Gastroesophageal sphincter (tissue), 4 donors: Measurements from ENCODE around the gene TUSC1. TPM values are rescaled to one million over a fixed set of nuclear protein-coding genes. Genes with fewer than 3 reads are reported as not detected.

Experiments
- ATAC-seq: fragments of 150-250 bp; one replicate; pipeline ENCODE4 v1.9.1; 2016; ENCODE audit warnings: mild to moderate bottlenecking, moderate library complexity
- H3K27ac ChIP-seq, 4 donors: fragments of 200-600 bp; sonication (generic) in 3 of 4; 1 replicate in 3 of 4; 2 replicates in 1 of 4; pipeline ENCODE4 v1.5.1; 2016 to 2019
- H3K27me3 ChIP-seq: fragments of 200-600 bp; sonication (generic); one replicate; pipeline ENCODE4 v1.5.1; 2019
- H3K36me3 ChIP-seq, 2 donors: fragments of 200-600 bp; sonication (generic); one replicate each; pipeline ENCODE4 v1.5.1; 2019; ENCODE audit warnings: control low read depth in 1 of 2
- H3K4me1 ChIP-seq, 3 donors: fragments of 200-600 bp; sonication (generic); 1 replicate in 2 of 3; 2 replicates in 1 of 3; pipeline ENCODE4 v1.5.1; 2016 to 2019; ENCODE audit warnings: control low read depth in 2 of 3
- H3K4me3 ChIP-seq, 2 donors: fragments of 200-600 bp; sonication (generic); one replicate each; pipeline ENCODE4 v1.5.1; 2019; ENCODE audit warnings: mild to moderate bottlenecking in 1 of 2, moderate library complexity in 1 of 2
- H3K9me3 ChIP-seq, 3 donors: fragments of 200-600 bp; sonication (generic); one replicate each; pipeline ENCODE4 v1.5.1; 2017 to 2019; ENCODE audit warnings: control low read depth in 2 of 3
- CTCF ChIP-seq, 4 experiments: fragments of 200-600 bp in 2 of 4; fragments of 450-650 bp in 2 of 4; sonication (generic) in 1 of 4; IDR thresholded peaks; one replicate each; pipeline ENCODE4 v1.5.1; 2017 to 2019; ENCODE audit warnings: antibody characterized with exemption in 4 of 4, mild to moderate bottlenecking in 2 of 4, moderate library complexity in 2 of 4
- EP300 ChIP-seq: sonication (generic); formaldehyde crosslinking; IDR thresholded peaks from one replicate; pipeline ENCODE4 v1.6.1; 2017; ENCODE audit warnings: antibody characterized with exemption, mild to moderate bottlenecking
- POLR2A ChIP-seq, 2 donors: fragments of 450-650 bp; IDR thresholded peaks; one replicate each; pipeline ENCODE4 v1.6.1; 2017; ENCODE audit warnings: antibody characterized with exemption in 2 of 2, mild to moderate bottlenecking in 2 of 2, moderate library complexity in 1 of 2
- POLR2AphosphoS5 ChIP-seq: sonication (generic); formaldehyde crosslinking; IDR thresholded peaks from one replicate; pipeline ENCODE4 v1.6.1; 2017; ENCODE audit warnings: antibody characterized with exemption
- WGBS, 2 donors: methylation state at CpG; one replicate each; pipeline ENCODE4 v1.1.5; 2018; ENCODE audit warnings: low coverage in 1 of 2; 5-methylcytosine and 5-hydroxymethylcytosine counted together
- total RNA-seq, 4 donors: library from RNA; depleted of rRNA; stranded (reverse); fragments of >200 nt; gene quantifications; one replicate each; pipeline ENCODE4 v1.1.0, GENCODE V29; 2016

TUSC1 gene
- total RNA-seq, 4 donors from 2014 or later = 20.5 to 27.7 (median 23.8) TPM

DNA sequence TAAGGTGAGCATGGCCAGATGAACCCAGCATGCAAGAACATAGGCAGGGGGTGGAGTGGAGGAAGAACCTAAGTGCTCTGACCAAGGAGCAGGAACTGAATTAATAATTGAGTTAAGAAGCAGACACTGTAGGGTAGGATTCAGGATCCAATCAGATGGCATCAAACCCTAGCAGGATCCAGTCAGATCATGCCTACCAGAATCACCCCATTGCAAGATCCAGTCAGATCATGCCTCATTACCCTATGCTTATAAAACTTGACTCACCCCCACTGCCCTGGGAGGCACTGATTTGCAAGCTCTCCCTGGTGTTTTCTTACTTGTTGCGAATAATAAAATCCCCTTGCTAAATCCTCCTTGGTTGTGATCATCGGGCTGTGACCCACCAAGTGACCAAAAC lies 19.7 kb downstream of the TUSC1 start:
- WGBS, 2 donors = 85 to 92% methylated on average over 2 of the region's 2 CpGs
- Histone ChIP-seq H3K4me3 (no peak overlapping the region), H3K4me1 (no peaks in the 10 kb centered on the region), H3K36me3 (no peaks in the 10 kb centered on the region), H3K9me3 (no peaks in the 10 kb centered on the region), H3K27ac (no peak overlapping the region), H3K27me3 (no peaks in the 10 kb centered on the region)
- no peak for ATAC-seq
- TF ChIP-seq POLR2A (IDR thresholded peaks at IDR 0.05) = no peak
- TF ChIP-seq CTCF (IDR thresholded peaks at IDR 0.05) = no peak
- TF ChIP-seq POLR2AphosphoS5 = no peak
- no peak for TF ChIP-seq EP300

- 88 to 92% methylated on average over 2 of the region's 2 CpGs for WGBS, 2 donors
Measured at GRCh38 chr9:25654417-25654816, 23.8 kb downstream of the TUSC1 start.

GRCh38 chr9:25648116-25648515 lies 30.1 kb downstream of the TUSC1 start:
- no peaks in the 10 kb centered on the region for H3K36me3 ChIP-seq
- WGBS, 2 donors = 37 to 54% methylated on average over 3 of the region's 3 CpGs
- no peak overlapping the region for H3K27ac ChIP-seq
- no peaks in the 10 kb centered on the region for H3K9me3 ChIP-seq
- no peak for ATAC-seq
- H3K4me1 ChIP-seq = no peaks in the 10 kb centered on the region
- H3K27me3 ChIP-seq = no peaks in the 10 kb centered on the region
- no peak overlapping the region for H3K4me3 ChIP-seq
- TF ChIP-seq POLR2A (IDR thresholded peaks at IDR 0.05) (no peak), EP300 (no peak), CTCF (IDR thresholded peaks at IDR 0.05) (no peak), POLR2AphosphoS5 (no peak)

More at GRCh38 chr9:25654417-25654816, 23.8 kb downstream of the TUSC1 start:
- TF ChIP-seq EP300 (no peak), POLR2AphosphoS5 (no peak), POLR2A (IDR thresholded peaks at IDR 0.05) (no peak), CTCF (IDR thresholded peaks at IDR 0.05) (no peak)
- Histone ChIP-seq H3K4me1 (no peaks in the 10 kb centered on the region), H3K36me3 (no peaks in the 10 kb centered on the region), H3K27ac (no peak overlapping the region), H3K27me3 (no peaks in the 10 kb centered on the region), H3K4me3 (no peak overlapping the region), H3K9me3 (no peaks in the 10 kb centered on the region)
- no peak for ATAC-seq

GRCh38 chr9:25636026-25636425 lies 42.2 kb downstream of the TUSC1 start:
- ATAC-seq = no peak
- TF ChIP-seq EP300 (no peak), CTCF (IDR thresholded peaks at IDR 0.05) (no peak), POLR2A (IDR thresholded peaks at IDR 0.05) (no peak), POLR2AphosphoS5 (no peak)
- no peaks in the 10 kb centered on the region for H3K27me3 ChIP-seq
- H3K4me3 ChIP-seq = no peak overlapping the region
- WGBS, 2 donors = 75 to 82% methylated on average over 1 to 2 of the region's 2 CpGs
- no peaks in the 10 kb centered on the region for H3K4me1 ChIP-seq
- H3K36me3 ChIP-seq = no peaks in the 10 kb centered on the region
- H3K9me3 ChIP-seq = no peaks in the 10 kb centered on the region
- H3K27ac ChIP-seq = no peak overlapping the region

GRCh38 chr9:25629231-25629630 lies 49.0 kb downstream of the TUSC1 start:
- WGBS, 2 donors = 59 to 62% methylated on average over 3 of the region's 3 CpGs
- Histone ChIP-seq H3K27me3 (no peaks in the 10 kb centered on the region), H3K9me3 (no peaks in the 10 kb centered on the region), H3K4me1 (no peaks in the 10 kb centered on the region), H3K27ac (no peak overlapping the region), H3K4me3 (no peak overlapping the region), H3K36me3 (no peaks in the 10 kb centered on the region)
- ATAC-seq = no peak
- TF ChIP-seq POLR2AphosphoS5 = no peak
- TF ChIP-seq CTCF (IDR thresholded peaks at IDR 0.05) = no peak
- no peak for TF ChIP-seq POLR2A (IDR thresholded peaks at IDR 0.05)
